SH-SY5Y (cell line): ENCODE data around the gene GRM5.

ENCODE experiments used
- GATA2 ChIP-seq: IDR thresholded peaks from 2 replicates; pipeline ENCODE4 v1.6.1; 2011; ENCODE audit warnings: mild to moderate bottlenecking, low read depth, low read length
- GATA3 ChIP-seq: IDR thresholded peaks from 2 replicates; pipeline ENCODE4 v1.6.1; 2011; ENCODE audit warnings: low read depth, mild to moderate bottlenecking, low read length, moderate library complexity

DNA sequence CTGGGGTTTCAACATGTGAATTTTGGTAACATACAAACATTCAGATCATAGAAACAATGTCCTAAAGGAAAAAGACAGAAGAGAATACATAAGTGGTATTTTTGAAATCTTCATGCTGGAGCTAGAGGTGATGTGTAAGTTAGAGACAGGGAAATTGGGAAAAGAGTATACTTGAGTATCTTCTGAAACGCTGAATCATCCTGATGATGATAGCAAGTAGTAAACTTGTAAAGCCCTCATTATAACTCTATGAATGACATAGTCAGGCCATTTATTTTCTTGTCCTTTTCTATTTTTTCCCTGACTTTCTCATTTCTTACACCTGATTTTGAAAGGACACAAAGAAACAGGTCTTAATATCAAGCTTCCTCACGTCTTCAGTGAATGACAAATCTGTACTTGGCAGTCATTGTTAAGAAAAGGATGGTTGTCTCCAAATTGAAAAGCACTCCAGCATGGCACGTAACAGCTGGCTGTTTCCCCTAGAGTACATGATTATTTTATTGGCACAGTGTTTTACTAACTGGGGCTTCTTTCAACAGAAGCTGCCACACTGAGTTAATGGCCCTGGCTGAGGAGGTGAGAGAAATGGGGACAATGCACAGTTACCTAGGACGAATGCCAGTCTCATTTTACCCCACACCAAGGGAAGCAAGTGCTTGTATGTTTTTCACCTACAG is 587.5 kb downstream of the GRM5 start:
- TF ChIP-seq GATA2 = no peak
- TF ChIP-seq GATA3 = no peak
